HG03280 (cell line): ENCODE measurements around the gene COL28A1.
"Not testable (repeated sequence)": the region's sequence is repeated elsewhere in the genome, so short reads cannot be mapped to it uniquely, and the experiment has no call there.

Experiments
- ATAC-seq: cut with Tn5 transposase; IDR thresholded peaks from one replicate; pipeline ENCODE4 v1.9.1; 2021; ENCODE audit warnings: mild to moderate bottlenecking, moderate library complexity; ENCODE audit not compliant: unreplicated experiment

The COL28A1 gene

GRCh38 chr7:7562736-7563135 is 27.1 kb upstream of the COL28A1 start:
- no peak for ATAC-seq

GRCh38 chr7:7561591-7561990 is 25.9 kb upstream of the COL28A1 start:
- ATAC-seq = not testable (repeated sequence)

GRCh38 chr7:7557252-7557651 is 21.6 kb upstream of the COL28A1 start:
- no peak for ATAC-seq

GRCh38 chr7:7556852-7557251 is 21.2 kb upstream of the COL28A1 start:
- no peak for ATAC-seq

GRCh38 chr7:7554649-7555575 is 19.2 kb upstream of the COL28A1 start:
- ATAC-seq = no peak

- no peak for ATAC-seq
Measured at GRCh38 chr7:7554021-7554432, 18.4 kb upstream of the COL28A1 start.

- ATAC-seq = no peak
Measured at GRCh38 chr7:7553386-7553785, 17.7 kb upstream of the COL28A1 start.

GRCh38 chr7:7552199-7552598 is 16.5 kb upstream of the COL28A1 start:
- ATAC-seq = no peak

- ATAC-seq = no peak
Measured at GRCh38 chr7:7550663-7551062, 15.0 kb upstream of the COL28A1 start.

- no peak for ATAC-seq
Measured at GRCh38 chr7:7548407-7548806, 12.7 kb upstream of the COL28A1 start.

- ATAC-seq = no peak
Measured at GRCh38 chr7:7542251-7542835, 6.7 kb upstream of the COL28A1 start.

GRCh38 chr7:7539711-7540110 is 4.0 kb upstream of the COL28A1 start:
- no peak for ATAC-seq

GRCh38 chr7:7539152-7539551 is 3.5 kb upstream of the COL28A1 start:
- ATAC-seq = no peak

- no peak for ATAC-seq
Measured at GRCh38 chr7:7537711-7538110, 2.0 kb upstream of the COL28A1 start.

GRCh38 chr7:7536396-7537019 is 835 bp upstream of the COL28A1 start:
- no peak for ATAC-seq

GRCh38 chr7:7533831-7534430 is 1.7 kb downstream of the COL28A1 start:
- no peak for ATAC-seq

GRCh38 chr7:7529328-7529727 is 6.3 kb downstream of the COL28A1 start:
- ATAC-seq = no peak

GRCh38 chr7:7527047-7527446 is 8.6 kb downstream of the COL28A1 start:
- ATAC-seq = no peak

- no peak for ATAC-seq
Measured at GRCh38 chr7:7526006-7526405, 9.7 kb downstream of the COL28A1 start.

GRCh38 chr7:7524121-7524520 is 11.6 kb downstream of the COL28A1 start:
- ATAC-seq = no peak

- no peak for ATAC-seq
Measured at GRCh38 chr7:7522421-7522820, 13.3 kb downstream of the COL28A1 start.
